Adipocyte (in vitro differentiated cells): Measurements from ENCODE around the gene ZNF354C.

Experiments used
- DNase-seq: peaks from one replicate; pipeline ENCODE4 v3.0.0-alpha.2; 2015; ENCODE audit warnings: low read depth
- H3K27me3 ChIP-seq: replicated peaks from 2 replicates; pipeline ENCODE4 v1.7.0; 2013; ENCODE audit warnings: mild to moderate bottlenecking, low read length, moderate library complexity; ENCODE audit not compliant: control insufficient read depth, insufficient read depth
- H3K36me3 ChIP-seq: 2 replicates; pipeline ENCODE4 v1.7.0; 2013; ENCODE audit warnings: low read length, mild to moderate bottlenecking, moderate library complexity; ENCODE audit not compliant: control insufficient read depth, insufficient read depth, severe bottlenecking
- H3K4me1 ChIP-seq: 2 replicates; pipeline ENCODE4 v1.7.0; 2013; ENCODE audit warnings: mild to moderate bottlenecking, low read length, moderate library complexity; ENCODE audit not compliant: control insufficient read depth, insufficient read depth
- H3K4me3 ChIP-seq: 2 replicates; pipeline ENCODE4 v1.7.0; 2013; ENCODE audit warnings: mild to moderate bottlenecking, low read length, moderate library complexity
- H3K9ac ChIP-seq: 2 replicates; pipeline ENCODE4 v1.7.0; 2013; ENCODE audit warnings: mild to moderate bottlenecking, low read length, moderate library complexity
- H3K9me3 ChIP-seq: 2 replicates; pipeline ENCODE4 v1.7.0; 2013; ENCODE audit warnings: mild to moderate bottlenecking, low read length, moderate library complexity; ENCODE audit not compliant: control insufficient read depth

Gene ZNF354C

GRCh38 chr5:179114756-179115155 is 54.6 kb downstream of the ZNF354C start:
- Histone ChIP-seq H3K9me3 (no peaks in the 10 kb centered on the region), H3K9ac (no peak overlapping the region), H3K4me3 (no peak overlapping the region), H3K36me3 (peaks cover 76% of the 10 kb centered on the region), H3K27me3 (no peaks in the 10 kb centered on the region), H3K4me1 (no peaks in the 10 kb centered on the region)
- DNase-seq: no peak

- H3K9me3 ChIP-seq: no peaks in the 10 kb centered on the region
- DNase-seq: no peak
- no peak overlapping the region for H3K4me3 ChIP-seq
- H3K9ac ChIP-seq: no peak overlapping the region
- H3K4me1 ChIP-seq: no peaks in the 10 kb centered on the region
- H3K27me3 ChIP-seq: no peaks in the 10 kb centered on the region
- peaks cover 79% of the 10 kb centered on the region for H3K36me3 ChIP-seq
Measured at GRCh38 chr5:179115307-179115706, 55.1 kb downstream of the ZNF354C start.

GRCh38 chr5:179115845-179116524 is 55.8 kb downstream of the ZNF354C start:
- Histone ChIP-seq H3K9ac (no peak overlapping the region), H3K4me1 (no peaks in the 10 kb centered on the region), H3K9me3 (no peaks in the 10 kb centered on the region), H3K4me3 (no peak overlapping the region), H3K27me3 (no peaks in the 10 kb centered on the region), H3K36me3 (peaks cover 80% of the 10 kb centered on the region)
- no peak for DNase-seq

- Histone ChIP-seq H3K27me3 (no peaks in the 10 kb centered on the region), H3K9ac (no peak overlapping the region), H3K9me3 (no peaks in the 10 kb centered on the region), H3K4me3 (no peak overlapping the region), H3K4me1 (no peaks in the 10 kb centered on the region), H3K36me3 (peaks cover 75% of the 10 kb centered on the region)
- DNase-seq: no peak
Measured at GRCh38 chr5:179118338-179118737, 58.2 kb downstream of the ZNF354C start.

- no peak for DNase-seq
- H3K36me3 ChIP-seq: peaks cover 75% of the 10 kb centered on the region
- no peak overlapping the region for H3K9ac ChIP-seq
- H3K9me3 ChIP-seq: no peaks in the 10 kb centered on the region
- H3K4me1 ChIP-seq: no peaks in the 10 kb centered on the region
- H3K4me3 ChIP-seq: no peak overlapping the region
- no peaks in the 10 kb centered on the region for H3K27me3 ChIP-seq
Measured at GRCh38 chr5:179118756-179119414, 58.7 kb downstream of the ZNF354C start.

- Histone ChIP-seq H3K4me1 (no peaks in the 10 kb centered on the region), H3K9ac (no peak overlapping the region), H3K27me3 (no peaks in the 10 kb centered on the region), H3K36me3 (peaks cover 76% of the 10 kb centered on the region), H3K9me3 (no peaks in the 10 kb centered on the region), H3K4me3 (no peak overlapping the region)
- no peak for DNase-seq
Measured at GRCh38 chr5:179119415-179120170, 59.4 kb downstream of the ZNF354C start.

- H3K4me3 ChIP-seq: no peak overlapping the region
- no peaks in the 10 kb centered on the region for H3K27me3 ChIP-seq
- no peak overlapping the region for H3K9ac ChIP-seq
- H3K9me3 ChIP-seq: no peaks in the 10 kb centered on the region
- H3K36me3 ChIP-seq: peaks cover 78% of the 10 kb centered on the region
- DNase-seq: no peak
- no peaks in the 10 kb centered on the region for H3K4me1 ChIP-seq
Measured at GRCh38 chr5:179120421-179120861, 60.3 kb downstream of the ZNF354C start.

- H3K4me3 ChIP-seq: no peak overlapping the region
- peaks cover 78% of the 10 kb centered on the region for H3K36me3 ChIP-seq
- H3K9ac ChIP-seq: no peak overlapping the region
- no peaks in the 10 kb centered on the region for H3K27me3 ChIP-seq
- no peaks in the 10 kb centered on the region for H3K9me3 ChIP-seq
- no peak for DNase-seq
- H3K4me1 ChIP-seq: no peaks in the 10 kb centered on the region
Measured at GRCh38 chr5:179120951-179121666, 60.9 kb downstream of the ZNF354C start.

GRCh38 chr5:179121667-179122111 is 61.5 kb downstream of the ZNF354C start:
- no peak overlapping the region for H3K4me3 ChIP-seq
- H3K9ac ChIP-seq: no peak overlapping the region
- no peaks in the 10 kb centered on the region for H3K27me3 ChIP-seq
- DNase-seq: no peak
- no peaks in the 10 kb centered on the region for H3K4me1 ChIP-seq
- peaks cover 79% of the 10 kb centered on the region for H3K36me3 ChIP-seq
- H3K9me3 ChIP-seq: no peaks in the 10 kb centered on the region

GRCh38 chr5:179122411-179123108 is 62.4 kb downstream of the ZNF354C start:
- Histone ChIP-seq H3K9me3 (no peaks in the 10 kb centered on the region), H3K4me1 (no peaks in the 10 kb centered on the region), H3K9ac (no peak overlapping the region), H3K4me3 (no peak overlapping the region), H3K27me3 (no peaks in the 10 kb centered on the region), H3K36me3 (peaks cover 87% of the 10 kb centered on the region)
- DNase-seq: no peak
